GM18873 (cell line): ENCODE measurements around the gene LAMTOR3.
"Not testable (repeated sequence)": the region's sequence is repeated elsewhere in the genome, so short reads cannot be mapped to it uniquely, and the experiment has no call there.

Experiments used
- ATAC-seq: cut with Tn5 transposase; IDR thresholded peaks from one replicate; pipeline ENCODE4 v1.9.1; 2021; ENCODE audit warnings: mild to moderate bottlenecking, moderate library complexity, moderate number of reproducible peaks; ENCODE audit not compliant: unreplicated experiment, low FRiP score

The LAMTOR3 gene

DNA sequence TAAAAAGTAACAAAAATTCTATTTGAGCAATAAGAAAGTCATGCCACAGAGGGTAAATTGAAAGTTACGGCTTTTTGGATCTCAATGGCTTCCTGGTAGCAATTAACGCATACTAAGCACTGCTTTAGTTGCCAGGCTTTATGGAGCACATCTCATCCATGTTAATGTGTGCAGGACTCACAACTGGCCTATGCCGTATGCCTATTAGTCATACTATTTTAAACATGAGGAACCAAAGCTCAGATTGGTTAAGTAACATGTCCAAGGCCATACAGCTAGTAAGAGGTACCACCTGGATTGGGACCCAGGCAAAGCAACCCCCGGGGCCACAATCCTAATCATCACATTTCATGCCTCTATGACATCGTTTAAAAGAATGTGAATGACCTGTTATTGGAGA lies 60.5 kb downstream of the LAMTOR3 start:
- ATAC-seq: no peak

DNA sequence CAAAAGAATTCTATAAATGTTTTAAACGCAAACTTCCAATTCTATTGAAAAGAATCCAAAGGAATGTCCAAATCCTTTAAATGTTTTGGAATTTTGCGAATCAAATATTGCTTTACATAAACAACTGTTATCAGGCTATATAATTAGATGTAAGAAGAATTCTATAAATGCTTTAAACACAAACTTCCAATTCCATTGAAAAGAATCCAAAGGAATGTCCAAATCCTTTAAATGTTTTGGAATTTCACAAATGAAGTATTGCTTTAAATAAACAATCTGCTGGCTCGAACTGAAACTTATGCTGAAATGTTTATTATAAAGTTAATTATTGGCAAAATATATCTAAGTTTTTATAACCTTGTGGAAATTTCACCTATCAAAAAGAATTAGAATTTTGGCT lies 61.5 kb downstream of the LAMTOR3 start:
- ATAC-seq: no peak

- no peak for ATAC-seq
Measured at GRCh38 chr4:99832321-99832720, 61.9 kb downstream of the LAMTOR3 start.

DNA sequence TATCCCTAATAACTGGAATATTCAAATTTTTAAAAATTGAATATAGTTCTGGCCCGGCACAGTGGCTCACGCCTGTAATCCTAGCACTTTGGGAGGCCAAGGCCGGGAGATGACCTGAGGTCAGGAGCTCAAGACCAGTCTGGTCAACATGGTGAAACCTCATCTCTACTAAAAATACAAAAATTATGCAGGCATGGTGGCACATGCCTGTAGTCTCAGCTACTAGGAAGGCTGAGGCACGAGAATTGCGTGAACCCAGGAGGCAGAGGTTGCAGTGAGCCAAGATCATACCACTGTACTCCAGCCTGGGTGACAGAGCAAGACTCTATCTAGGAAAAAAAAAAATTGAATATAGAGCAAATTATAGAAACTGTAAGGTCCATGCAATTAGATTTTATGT lies 64.2 kb downstream of the LAMTOR3 start:
- ATAC-seq: not testable (repeated sequence)

- ATAC-seq: no peak
Measured at GRCh38 chr4:99828477-99828876, 65.8 kb downstream of the LAMTOR3 start.
